PC-9 (cell line): ENCODE results near the gene MBOAT7.

Experiments used
- EZH2 ChIP-seq: fragments of 200-600 bp; sonication (generic); IDR thresholded peaks from 2 replicates; pipeline ENCODE4 v1.8.0; 2017; ENCODE audit warnings: antibody characterized with exemption, low read depth
- TF ChIP-seq, protein P1 (sequence below): fragments of 200-600 bp; sonication (generic); conservative IDR thresholded peaks from 2 replicates; pipeline ENCODE4 v1.6.1; 2017; ENCODE audit warnings: mixed run types, antibody characterized with exemption, mild to moderate bottlenecking, moderate library complexity

DNA sequence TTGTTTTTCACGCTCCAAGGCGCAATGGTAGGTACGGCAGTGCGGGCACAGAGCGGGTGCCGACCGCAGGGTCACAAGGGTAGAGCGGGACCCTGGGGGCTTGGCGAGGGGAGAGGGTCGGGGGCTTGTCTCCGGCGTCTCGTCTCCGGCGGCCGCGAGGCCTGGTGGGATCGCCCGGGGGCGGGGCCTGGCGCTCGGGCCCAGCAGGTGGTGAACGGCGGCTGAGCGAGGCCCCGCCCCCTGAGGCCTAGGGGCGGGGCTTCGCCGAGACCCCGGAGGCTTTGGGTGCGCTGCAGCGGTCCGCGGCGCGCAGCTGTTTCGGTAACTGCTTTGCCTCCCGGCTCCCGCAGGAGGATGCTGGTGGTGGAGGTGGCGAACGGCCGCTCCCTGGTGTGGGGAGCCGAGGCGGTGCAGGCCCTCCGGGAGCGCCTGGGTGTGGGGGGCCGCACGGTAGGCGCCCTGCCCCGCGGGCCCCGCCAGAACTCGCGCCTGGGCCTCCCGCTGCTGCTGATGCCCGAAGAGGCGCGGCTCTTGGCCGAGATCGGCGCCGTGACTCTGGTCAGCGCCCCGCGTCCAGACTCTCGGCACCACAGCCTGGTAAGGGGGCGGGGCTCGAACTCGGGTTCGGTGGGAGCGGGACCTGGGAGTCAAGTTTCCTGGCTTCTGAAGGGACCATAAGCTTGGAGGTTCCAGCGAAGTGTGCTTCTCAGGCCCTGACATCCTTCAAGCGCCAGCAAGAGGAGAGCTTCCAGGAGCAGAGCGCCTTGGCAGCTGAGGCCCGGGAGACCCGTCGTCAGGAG, 1.8 kb upstream of the MBOAT7 start, which contains the start of gene TSEN34:
- TF ChIP-seq, protein P1, sequence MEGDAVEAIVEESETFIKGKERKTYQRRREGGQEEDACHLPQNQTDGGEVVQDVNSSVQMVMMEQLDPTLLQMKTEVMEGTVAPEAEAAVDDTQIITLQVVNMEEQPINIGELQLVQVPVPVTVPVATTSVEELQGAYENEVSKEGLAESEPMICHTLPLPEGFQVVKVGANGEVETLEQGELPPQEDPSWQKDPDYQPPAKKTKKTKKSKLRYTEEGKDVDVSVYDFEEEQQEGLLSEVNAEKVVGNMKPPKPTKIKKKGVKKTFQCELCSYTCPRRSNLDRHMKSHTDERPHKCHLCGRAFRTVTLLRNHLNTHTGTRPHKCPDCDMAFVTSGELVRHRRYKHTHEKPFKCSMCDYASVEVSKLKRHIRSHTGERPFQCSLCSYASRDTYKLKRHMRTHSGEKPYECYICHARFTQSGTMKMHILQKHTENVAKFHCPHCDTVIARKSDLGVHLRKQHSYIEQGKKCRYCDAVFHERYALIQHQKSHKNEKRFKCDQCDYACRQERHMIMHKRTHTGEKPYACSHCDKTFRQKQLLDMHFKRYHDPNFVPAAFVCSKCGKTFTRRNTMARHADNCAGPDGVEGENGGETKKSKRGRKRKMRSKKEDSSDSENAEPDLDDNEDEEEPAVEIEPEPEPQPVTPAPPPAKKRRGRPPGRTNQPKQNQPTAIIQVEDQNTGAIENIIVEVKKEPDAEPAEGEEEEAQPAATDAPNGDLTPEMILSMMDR: no peak
- no peak for TF ChIP-seq EZH2
